M059J (cell line): Measurements from ENCODE around the gene SELENOO. TPM values are rescaled to one million over a fixed set of nuclear protein-coding genes. Genes with fewer than 3 reads are reported as not detected.

ENCODE experiments used
- DNase-seq: peaks from one replicate; pipeline ENCODE4 v3.0.0-alpha.2; 2012; ENCODE audit warnings: low read depth
- total RNA-seq: library from RNA; depleted of rRNA; stranded (reverse); fragments of >200 nt; shearing (Covaris generic); gene quantifications from 2 replicates; pipeline ENCODE4 v1.2.3, GENCODE V29; 2014

SELENOO gene
- total RNA-seq, 1 experiment from 2014 or later, result 21.4 TPM

DNA sequence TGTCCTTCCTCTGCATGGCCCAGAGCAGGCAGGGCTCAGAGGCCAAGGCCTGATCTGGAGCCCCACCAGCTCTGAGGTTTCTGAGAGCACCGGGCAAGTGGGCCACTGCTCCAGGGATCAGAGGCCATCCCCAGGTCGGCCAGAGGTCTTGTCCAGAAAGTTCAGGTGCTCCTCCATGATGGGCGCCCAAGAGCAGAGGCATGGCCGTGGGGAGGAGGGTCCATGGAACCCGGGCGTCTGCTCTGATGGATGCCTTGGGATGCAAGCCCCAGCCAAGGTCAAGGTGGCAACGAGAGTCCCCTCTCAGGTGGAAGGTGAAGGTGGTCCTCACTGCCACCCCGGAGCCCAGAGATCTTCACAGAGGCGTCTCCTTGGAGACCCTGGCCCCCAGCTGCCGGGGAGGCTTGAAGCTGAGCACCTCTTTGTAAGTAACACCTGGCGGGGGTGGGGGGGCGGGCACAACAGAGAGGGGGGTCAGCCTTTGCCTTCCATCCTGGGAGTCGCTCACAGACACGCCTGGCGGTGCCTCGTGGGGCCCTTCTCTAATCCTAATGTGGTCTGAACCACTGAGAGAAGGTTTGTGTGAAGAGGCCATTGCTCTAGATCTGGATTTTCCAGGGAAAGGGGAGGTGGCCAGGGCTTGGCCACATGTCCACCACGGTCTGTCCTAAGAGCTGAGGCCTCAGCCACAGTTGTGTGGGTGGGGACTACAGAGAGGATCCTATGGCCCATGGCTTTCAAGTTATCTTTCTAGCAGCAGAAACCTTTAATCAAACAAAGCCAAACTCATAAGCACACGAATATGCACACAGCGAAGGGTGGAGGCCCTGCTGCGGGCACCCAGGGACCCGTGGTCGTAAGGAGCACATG lies 52.5 kb downstream of the SELENOO start:
- no peak for DNase-seq

DNA sequence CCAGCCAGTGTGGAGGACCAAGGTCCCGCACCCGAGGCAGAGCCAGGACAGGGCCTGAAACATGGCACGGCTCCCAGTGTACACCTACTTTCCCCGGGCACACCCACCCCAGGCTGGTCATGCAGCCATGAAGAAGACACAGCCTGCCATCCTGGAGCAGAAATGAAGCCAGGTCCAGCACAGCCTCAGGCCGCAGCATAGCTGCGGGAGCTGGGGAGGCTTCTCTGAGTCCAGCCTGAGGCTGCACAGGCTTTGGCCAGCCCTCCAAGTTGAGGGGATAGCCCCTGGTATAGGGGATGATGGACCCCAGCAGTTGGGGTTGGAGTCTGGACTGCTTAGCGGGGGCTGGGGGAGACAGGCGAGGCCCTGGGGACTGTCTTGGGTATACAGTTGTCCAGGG lies 53.1 kb downstream of the SELENOO start:
- DNase-seq, result no peak

GRCh38 chr22:50255099-50255498 lies 54.3 kb downstream of the SELENOO start:
- no peak for DNase-seq

GRCh38 chr22:50255607-50256006 lies 54.8 kb downstream of the SELENOO start:
- no peak for DNase-seq

DNA sequence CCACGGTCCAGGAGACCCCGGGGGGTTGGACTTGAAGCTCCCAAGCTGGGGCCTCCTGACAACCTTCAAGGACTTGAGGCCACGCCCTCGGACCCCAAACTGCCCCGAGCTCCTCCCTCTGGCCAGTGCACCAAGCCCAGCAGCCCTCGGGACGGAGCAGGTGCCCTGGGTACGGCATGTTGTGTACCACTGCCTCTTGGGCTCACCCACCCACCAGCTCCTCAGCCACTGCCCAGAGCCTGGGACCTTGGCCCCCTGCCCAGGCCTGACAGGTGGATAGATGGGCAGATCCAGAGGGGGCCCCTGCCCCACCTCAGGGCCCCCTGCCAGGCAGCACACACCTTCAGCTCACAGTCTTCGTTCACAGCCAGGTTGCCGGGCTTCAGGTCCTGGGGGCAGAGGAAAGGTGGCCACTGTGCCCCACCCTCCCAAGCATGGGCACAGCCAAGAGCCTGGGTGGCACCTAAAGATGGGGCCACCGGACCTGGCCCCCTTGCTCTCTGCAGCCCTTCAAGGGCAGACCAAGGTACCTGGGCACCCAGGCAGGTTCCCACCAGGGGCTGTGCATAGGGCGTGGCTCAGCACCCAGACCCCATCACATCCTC lies 55.5 kb downstream of the SELENOO start:
- DNase-seq, result no peak

DNA sequence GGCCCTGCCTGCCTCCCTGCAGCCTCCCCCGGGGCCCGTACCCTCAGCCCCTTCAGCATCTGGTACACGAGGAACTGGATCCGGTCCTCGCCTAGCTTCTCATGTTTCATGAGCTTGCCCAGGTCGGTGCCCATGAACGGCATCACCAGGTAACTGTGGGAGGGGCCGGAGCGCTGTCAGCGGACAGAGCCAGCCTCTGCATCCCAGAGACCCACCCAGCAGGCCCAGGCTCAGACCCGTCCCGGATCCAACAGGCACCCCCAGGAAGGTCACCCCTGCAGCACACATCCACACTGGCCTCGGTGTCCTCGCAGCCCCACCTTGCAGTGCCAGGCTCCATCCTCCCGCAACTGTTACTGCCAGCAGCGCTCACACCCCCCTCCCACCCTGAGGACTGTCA lies 56.2 kb downstream of the SELENOO start:
- no peak for DNase-seq

DNA sequence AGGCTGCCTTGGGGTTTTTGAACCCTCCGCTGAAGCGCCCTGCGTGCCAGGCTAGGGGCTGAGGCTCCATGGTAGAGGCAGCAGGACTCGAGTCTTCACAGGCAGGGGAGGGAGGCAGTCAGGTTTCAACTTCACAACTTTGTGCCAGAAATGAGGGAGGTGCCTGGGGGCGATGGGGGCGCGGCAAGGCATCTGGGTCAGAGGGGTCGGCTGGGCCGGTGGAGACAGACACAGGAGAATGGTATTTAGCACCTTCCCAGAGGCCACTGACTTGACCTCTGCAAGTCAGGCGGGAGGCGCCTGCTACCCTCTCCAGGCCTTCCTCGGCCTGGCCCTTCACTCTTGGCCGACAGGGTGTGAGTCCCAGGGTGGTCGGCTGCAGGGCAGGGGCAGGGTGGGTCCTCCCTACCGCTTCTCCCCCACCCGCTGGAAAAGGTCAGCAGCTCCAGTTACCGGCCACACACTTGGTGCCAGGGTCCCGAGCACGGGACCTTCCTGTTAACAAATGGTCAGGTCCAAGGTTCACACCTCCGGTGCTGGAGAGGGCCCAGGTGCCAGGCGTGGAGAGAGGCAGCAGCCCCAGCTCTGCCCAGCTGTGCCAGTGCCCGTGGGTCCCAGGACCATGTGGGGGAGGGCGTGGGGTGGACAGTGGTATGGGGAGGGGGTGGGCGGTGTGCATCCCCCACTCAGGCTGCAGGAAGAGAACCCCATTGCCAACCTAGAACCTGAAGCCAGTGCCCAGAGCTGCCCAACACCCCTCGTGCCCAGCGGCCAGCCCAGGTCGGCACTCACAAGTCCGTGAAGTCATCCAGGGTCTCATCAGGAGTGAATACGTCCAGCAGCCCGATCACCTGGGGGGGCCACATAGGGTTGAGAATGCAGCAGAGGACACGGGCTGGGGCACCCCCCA lies 56.9 kb downstream of the SELENOO start:
- no peak for DNase-seq

- DNase-seq, result no peak
Observed at GRCh38 chr22:50258361-50259292, 57.8 kb downstream of the SELENOO start.

GRCh38 chr22:50259302-50259701 lies 58.5 kb downstream of the SELENOO start:
- no peak for DNase-seq

DNA sequence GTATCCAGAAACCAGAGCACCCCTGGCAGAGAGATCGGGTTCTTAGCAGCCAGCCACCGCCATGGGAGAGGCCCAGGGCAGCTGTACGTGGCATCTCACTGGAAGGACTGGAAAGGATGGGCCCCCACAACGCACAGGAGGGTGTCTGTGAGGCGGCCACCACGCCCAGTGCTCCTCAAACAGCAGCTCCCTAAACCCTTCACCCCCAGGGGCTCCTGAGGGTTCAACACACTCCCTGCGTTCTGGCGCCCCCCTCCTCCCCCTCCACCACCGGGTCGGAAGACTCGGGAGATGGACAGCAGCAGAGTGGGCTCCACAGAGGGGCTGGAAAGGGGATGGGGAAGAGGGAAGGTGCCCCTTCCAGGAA lies 59.6 kb downstream of the SELENOO start:
- DNase-seq, result no peak

- DNase-seq, result peak; percentile 53
Observed at GRCh38 chr22:50260801-50261614, 60.2 kb downstream of the SELENOO start.

- DNase-seq, result peak; percentile 29
Observed at GRCh38 chr22:50261615-50262459, 61.0 kb downstream of the SELENOO start, which contains the start of gene MAPK12. Gene MAPK12 (minus strand): TSS chr22:50261683. CDS start chr22:50261509, 174 bp downstream.

GRCh38 chr22:50262460-50262911 lies 61.7 kb downstream of the SELENOO start:
- DNase-seq, result peak; percentile 55

- DNase-seq, result no peak
Observed at GRCh38 chr22:50262973-50263617, 62.3 kb downstream of the SELENOO start.

- no peak for DNase-seq
Observed at GRCh38 chr22:50264104-50264745, 63.4 kb downstream of the SELENOO start.

- DNase-seq, result no peak
Observed at GRCh38 chr22:50264946-50265669, 64.3 kb downstream of the SELENOO start.

GRCh38 chr22:50266994-50267393 lies 66.2 kb downstream of the SELENOO start:
- DNase-seq, result no peak
